GM12801 (cell line): ENCODE measurements around the gene CLEC4D.

Experiments used
- CTCF ChIP-seq: IDR thresholded peaks from one replicate; pipeline ENCODE4 v1.5.1; 2011; ENCODE audit warnings: control low read depth; ENCODE audit not compliant: insufficient read length; ENCODE audit errors: extremely low read depth

CLEC4D gene

DNA sequence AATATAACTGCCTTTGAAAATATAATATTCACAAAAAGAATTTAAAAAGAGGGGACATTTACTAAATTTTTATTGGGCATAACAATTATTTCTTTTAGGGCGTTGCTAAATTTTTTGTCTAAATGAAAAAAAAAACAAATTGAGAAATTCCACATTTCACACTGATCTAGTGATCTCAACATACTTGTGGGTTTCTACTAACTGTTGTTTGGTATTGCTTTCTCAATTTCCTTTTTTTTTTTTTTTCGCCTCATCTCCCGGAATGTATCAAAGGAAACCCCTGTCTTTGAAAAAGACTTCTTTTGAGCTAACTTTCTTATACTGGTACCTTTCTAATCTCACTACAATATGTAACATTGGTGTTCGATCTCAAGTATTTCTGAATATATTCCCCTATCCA, at the start of gene CLEC4D:
Gene CLEC4D (plus strand): TSS at position 248 of the 400 bp plus-strand sequence. CDS start 230 bp downstream, outside the sequence.
- no peak for TF ChIP-seq CTCF

DNA sequence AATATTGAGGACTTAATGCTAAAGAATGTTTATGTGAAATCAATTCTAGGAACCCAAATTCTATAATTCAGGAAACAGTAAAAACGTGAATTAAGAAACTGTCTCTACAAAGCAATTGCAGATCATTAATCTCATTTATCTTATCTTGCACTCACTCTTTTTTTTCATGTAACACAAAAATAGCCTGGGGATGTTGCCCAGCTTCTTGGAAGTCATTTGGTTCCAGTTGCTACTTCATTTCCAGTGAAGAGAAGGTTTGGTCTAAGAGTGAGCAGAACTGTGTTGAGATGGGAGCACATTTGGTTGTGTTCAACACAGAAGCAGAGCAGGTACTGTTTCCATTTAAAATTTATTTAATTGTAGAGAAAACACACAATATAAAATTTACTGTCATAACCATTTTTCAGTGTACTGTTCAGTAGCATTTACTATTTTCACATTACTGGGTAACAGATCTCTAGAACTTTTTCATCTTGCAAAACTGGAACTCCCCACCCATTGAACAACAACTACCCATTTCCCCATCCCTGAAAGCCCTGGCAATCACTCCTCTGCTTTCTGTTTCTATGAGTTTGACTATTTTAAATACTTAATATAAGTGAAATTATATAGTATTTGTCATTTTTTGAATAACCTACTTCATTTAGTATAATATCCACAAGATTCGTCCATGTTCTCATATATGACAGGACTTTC, 47.9 kb upstream of the CLEC4D start:
- TF ChIP-seq CTCF, result no peak

GRCh38 chr12:8466241-8466640, 47.1 kb upstream of the CLEC4D start:
- TF ChIP-seq CTCF, result no peak

DNA sequence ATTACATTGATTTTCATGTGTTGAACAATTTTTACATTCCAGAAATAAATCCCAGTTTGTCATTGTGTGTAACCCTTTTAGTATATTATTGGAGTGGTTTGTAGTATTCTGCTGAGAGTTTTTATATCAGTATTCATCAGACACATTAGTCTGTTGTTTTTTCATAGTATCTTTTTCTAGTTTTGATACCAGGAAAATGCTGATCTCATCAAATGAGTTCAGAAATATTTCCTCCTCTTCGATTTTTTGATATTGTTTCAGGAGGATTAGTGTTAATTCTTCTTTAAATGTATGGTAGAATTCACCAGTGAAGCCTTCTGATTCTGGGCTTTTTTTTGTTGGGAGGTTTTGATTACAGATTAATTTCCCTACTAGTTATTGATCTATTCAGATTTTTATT, 42.2 kb upstream of the CLEC4D start:
- no peak for TF ChIP-seq CTCF

DNA sequence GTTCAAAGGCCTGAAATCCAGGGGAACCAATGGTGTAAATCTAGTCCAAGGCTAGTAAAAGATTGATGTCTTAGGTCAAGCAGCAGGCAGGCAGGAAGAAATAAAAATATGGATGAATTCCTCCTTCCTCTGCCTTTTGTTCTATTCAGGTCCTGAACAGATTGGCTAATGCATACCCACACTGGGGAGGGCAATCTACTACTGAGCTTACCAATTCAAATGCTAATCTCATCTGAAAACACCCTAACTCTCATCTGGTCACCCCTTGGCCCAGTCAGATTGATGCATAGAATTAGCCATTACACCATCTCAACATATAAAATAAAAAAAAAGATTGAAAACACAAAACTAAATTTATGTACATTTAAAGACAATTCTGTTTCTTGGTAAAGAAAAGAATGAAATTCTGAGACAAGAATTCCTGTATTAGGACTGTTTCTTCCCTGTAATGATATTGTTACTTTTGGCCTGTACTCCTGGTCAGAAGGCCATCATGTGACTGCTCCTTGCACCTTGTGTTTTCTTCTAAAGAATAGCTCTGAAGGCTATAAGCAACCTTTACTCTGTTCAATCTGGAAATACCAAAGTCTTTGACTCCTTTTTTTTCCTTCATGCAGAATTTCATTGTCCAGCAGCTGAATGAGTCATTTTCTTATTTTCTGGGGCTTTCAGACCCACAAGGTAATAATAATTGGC, 37.6 kb upstream of the CLEC4D start:
- TF ChIP-seq CTCF, result no peak

- no peak for TF ChIP-seq CTCF
Observed at GRCh38 chr12:8482571-8483061, 30.7 kb upstream of the CLEC4D start.

DNA sequence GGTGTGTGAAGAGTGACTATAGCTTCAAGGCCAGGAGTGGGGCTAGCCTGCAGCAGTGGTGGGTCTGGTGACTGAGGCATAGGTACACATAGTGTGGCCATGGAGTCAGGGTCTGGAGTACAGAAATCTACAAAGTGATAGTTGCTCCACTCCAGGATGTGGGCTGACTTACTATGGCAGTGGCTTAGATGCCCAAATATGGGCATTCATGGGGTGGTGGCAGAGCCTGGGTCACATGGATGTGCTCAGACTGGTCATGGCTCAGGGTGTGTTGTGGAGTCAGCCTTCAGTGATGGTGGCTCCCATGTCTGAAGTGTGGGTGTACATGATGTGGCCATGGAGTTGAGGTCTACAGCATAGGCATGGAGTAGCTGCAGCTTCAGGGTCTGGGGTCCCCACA, 30.2 kb upstream of the CLEC4D start:
- TF ChIP-seq CTCF, result no peak
